B cell (primary cell): ENCODE measurements around the gene TMEM82.

ENCODE experiments used
- EZH2 ChIP-seq: IDR thresholded peaks from 2 replicates; pipeline ENCODE4 v1.6.1; 2012; ENCODE audit warnings: borderline replicate concordance, low read depth, mild to moderate bottlenecking, moderate library complexity, low read length; ENCODE audit not compliant: insufficient read depth, poor library complexity, severe bottlenecking
- TF ChIP-seq, protein P1 (sequence below): fragments of 200-600 bp; IDR thresholded peaks from one replicate; pipeline ENCODE4 v1.8.0; 2022; ENCODE audit warnings: antibody characterized with exemption, mild to moderate bottlenecking

DNA sequence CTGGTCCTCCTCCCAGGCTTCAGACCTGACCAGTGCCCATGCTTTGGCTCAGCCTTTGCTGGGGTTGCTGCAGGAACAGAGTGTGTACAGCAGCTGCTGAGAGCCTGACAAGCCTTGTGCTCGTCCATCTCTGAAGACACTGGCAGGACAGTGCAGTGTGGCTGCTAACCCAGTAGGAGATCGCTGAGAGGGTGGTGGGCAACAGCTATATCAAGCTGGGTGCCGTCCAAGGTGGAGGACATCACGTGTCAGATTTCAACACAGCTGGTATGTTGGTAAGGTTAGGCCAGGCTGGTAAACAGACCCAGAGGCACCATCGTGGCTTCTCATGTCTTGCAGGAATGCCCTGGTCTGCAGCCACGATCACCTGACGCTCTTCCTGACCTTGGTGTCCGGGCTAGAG lies 24.1 kb upstream of the TMEM82 start:
- TF ChIP-seq, protein P1, sequence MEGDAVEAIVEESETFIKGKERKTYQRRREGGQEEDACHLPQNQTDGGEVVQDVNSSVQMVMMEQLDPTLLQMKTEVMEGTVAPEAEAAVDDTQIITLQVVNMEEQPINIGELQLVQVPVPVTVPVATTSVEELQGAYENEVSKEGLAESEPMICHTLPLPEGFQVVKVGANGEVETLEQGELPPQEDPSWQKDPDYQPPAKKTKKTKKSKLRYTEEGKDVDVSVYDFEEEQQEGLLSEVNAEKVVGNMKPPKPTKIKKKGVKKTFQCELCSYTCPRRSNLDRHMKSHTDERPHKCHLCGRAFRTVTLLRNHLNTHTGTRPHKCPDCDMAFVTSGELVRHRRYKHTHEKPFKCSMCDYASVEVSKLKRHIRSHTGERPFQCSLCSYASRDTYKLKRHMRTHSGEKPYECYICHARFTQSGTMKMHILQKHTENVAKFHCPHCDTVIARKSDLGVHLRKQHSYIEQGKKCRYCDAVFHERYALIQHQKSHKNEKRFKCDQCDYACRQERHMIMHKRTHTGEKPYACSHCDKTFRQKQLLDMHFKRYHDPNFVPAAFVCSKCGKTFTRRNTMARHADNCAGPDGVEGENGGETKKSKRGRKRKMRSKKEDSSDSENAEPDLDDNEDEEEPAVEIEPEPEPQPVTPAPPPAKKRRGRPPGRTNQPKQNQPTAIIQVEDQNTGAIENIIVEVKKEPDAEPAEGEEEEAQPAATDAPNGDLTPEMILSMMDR: no peak
- no peak for TF ChIP-seq EZH2
